GM21576 (cell line): ENCODE data around the gene KANSL3.
"Not testable (repeated sequence)": the region's sequence is repeated elsewhere in the genome, so short reads cannot be mapped to it uniquely, and the experiment has no call there.

ENCODE experiments used
- ATAC-seq: cut with Tn5 transposase; IDR thresholded peaks from one replicate; pipeline ENCODE4 v1.9.1; 2021; ENCODE audit warnings: mild to moderate bottlenecking, moderate library complexity; ENCODE audit not compliant: unreplicated experiment

The KANSL3 gene

DNA sequence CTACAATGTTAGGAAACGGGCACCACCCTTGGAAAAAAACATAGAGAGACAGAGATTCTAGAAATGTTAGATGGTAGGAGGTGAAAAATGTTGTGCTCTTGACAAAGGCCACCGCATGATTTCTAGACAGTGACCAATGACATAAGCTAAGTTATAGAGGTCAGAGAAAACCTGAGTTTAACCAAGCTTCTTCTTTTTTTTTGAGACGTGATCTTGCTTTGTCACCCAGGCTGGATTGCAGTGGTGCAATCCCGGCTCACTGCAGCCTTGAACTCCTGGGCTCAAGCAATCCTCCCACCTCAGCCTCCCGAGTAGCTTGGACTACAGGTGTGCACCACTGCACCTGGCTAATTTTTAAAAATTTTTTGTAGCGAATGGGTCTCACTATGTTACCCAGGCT is 17.4 kb upstream of the KANSL3 start:
- no peak for ATAC-seq

DNA sequence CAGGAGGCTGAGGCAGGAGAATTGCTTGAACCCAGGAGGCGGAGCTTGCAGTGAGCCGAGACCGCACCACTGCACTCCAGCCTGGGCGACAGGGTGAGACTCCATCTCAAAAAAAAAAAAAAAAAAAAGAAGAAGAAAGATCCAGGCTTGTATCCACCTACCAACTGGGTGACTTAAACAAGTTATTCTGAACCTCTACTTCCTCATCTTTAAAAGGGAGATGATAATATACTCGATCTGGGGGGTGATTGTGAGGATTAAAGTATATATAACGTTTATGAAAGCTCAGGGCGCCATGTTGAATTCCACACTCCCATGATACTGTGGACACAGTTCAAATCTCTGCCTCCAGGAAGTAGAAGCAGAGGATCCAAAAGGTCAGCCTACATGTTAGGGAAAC is 16.7 kb upstream of the KANSL3 start:
- ATAC-seq: not testable (repeated sequence)

DNA sequence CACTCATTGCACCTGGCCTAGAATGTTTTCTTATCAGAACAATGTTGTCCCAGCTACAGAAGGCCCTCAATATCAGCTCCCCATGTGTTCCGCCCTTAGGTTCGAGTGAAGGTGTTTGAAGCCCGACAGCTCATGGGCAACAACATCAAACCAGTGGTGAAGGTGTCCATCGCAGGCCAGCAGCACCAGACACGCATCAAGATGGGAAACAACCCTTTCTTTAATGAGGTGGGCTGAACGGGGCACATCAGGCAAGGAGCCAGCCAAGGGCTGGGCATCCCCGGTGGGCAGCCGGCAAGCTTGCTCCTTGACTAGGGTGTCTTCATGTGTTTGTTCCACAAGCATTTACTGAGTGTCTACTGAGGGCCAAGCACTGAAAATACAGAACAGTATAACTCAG is 13.7 kb upstream of the KANSL3 start:
- no peak for ATAC-seq

DNA sequence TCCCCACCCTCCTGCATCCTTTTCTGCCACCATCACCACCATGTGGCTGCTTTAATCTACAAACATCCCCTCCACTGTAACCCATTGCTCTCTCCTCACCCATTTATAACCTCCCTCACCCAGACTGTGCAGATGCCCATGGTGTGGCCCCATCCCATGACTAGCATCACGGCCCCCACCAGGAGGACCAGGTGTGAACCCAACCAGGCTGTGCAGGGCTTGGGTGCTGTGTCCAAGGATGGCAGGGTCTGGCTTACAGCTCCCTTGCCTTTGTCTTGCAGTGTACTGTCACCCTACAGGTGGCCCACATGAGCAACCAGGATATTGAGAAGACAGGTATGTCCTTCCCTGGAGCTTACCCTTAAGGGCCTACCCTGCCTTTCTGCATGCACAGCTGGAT is 11.2 kb upstream of the KANSL3 start:
- ATAC-seq: no peak

DNA sequence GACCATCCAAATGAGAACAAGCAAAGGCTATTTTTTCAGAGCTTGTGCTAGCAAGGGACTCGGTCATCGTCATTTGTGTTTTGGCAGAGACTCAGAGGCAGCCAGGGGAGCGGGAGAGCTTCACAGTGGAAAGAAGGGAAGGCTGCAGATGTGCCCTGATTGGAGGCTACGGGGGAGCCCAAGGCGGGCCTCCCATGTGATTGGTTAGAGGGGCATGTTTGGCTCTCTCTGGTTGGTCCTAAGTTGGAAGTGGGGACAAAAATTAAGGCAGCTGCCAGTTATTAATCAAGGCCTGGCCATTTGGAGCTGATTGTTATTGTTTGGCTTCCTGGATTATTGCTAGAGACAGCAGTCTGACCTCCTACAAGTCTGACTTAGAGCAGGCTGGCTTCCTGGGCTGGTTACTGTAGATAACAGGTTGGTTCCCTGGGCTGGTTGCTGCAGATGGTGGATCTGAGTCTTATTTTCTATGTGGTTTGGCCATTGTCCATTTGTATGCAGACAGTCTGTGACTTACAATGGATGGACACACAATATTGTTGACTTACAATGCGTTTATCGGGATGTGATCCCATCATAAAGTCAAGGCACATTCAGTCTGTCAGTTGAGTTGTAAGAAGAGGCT is 10.3 kb upstream of the KANSL3 start:
- no peak for ATAC-seq

DNA sequence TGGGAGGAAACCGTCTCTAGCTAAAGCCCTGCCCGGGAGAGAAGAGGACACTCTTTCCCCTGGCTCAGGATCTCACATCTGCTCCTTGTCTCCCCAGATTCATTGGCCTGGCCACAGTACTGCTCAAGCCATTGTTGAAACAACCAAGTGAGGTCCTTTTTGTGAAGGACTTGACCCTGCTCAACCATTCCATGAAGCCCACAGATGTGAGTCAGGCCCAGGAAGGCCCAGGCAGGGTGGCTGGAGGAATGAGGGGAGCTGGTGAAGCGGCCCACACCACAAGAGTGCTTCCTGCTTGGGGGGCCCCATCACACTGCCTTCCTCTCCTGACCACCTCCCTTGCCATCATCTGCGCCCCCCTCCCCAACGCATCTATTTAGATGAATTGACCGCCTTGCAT is 9.6 kb upstream of the KANSL3 start:
- no peak for ATAC-seq

DNA sequence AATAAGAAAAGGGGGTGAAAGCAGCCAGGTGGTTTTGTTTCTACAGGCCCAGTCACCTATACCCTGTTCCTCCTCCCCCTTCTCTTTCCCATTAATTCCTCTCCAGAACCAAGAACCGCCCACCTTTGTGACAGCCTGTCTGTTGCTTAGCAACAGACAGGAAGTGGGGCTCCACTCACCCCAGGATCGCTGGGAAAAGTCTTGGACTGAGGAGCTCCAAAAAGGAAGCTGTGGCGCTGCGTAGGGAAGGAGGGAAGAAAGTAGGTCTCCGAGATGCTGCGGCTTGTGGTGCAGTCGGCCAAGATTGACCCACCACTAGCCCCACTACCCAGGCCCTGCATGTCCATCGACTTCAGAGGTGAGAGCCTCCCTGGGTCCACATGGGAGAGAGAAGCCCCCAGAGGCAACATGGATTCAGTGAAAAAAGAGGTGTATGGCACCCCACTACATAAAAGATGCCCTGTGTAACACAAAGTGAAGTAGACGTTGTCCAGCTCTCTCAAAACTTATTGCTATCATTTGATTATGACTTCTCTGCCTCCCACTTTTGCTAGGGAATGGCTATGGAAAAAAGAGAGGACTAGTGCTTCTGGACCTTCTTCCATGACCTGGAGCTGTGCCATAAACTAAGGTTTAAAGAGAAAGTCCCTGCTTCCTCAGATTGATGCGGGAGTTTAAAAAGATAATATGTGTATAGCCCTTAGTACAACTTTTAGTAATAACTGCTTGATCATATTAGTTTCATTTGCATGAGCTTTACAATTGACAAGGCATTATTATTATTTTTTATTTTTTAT is 4.7 kb upstream of the KANSL3 start, which contains the start of gene FER1L5:
Gene FER1L5 (plus strand): TSS at position 201 of the 797 bp plus-strand sequence. CDS start 73 bp downstream, at position 274.
- ATAC-seq: no peak

DNA sequence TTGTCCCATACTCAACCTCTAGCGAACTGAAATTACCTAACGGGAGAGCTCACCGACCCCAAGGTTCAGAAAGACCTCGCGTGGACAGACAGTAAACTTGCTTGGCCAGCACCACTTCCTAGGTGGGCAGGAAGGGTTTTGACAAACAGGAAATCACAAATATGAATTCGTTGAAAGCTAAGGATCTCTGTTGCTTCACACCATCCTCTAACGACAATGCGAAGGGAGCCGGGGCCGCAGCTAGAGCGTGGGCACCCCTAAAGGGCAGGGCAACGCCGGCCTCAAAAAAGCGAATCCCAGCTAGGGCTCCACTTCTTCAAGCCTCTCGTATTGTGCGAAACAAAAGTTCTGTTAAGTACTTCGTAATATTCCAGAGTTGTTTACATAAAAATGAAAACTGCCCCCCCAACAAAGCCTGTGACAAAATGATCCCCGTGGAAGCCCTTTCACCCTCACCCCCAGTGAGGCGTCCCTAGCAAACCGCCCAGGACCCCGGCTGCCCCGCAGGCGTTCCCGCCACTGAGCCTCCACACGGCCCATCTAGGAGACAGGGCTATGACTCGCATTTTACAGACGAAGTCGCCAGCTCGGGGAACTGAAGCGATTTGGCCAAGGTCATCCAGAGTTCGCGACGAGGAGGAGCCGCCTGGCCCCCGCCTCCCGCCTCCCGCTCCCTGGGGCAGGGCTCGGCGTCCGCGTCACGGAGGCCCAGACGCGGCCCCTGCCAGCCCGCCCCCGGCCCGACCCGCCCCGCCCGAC is 548 bp downstream of the KANSL3 start:
- ATAC-seq: peak; percentile 66

DNA sequence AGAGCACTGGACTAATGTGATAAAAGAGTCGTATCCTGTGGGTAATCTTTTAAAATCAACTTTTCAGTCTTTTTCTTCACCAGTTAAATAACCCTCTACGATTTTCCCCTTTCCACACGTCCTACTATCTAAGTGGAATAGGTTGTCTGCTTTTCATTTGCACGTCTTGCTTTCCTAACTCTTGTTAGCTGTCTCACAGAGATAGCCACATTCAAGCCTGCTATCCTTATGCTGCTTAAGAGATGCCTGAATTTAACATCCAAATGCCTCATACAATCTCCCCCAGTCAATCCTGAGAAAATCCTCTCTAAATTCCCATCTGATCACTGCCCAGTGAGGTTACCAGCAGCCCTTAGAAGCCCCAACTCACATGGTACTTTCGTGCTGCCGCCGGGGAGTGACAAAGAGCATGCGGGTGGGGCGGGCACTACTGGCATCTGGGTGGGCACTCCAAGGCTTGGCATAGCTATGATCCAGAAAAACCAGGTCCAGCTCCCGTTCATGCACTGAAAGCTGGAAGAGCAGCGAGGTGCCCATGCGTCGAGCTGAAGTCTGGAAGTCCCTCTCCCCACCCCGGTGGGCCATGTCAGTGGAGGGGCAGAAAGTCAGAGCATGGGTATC is 1.5 kb downstream of the KANSL3 start:
- ATAC-seq: no peak

DNA sequence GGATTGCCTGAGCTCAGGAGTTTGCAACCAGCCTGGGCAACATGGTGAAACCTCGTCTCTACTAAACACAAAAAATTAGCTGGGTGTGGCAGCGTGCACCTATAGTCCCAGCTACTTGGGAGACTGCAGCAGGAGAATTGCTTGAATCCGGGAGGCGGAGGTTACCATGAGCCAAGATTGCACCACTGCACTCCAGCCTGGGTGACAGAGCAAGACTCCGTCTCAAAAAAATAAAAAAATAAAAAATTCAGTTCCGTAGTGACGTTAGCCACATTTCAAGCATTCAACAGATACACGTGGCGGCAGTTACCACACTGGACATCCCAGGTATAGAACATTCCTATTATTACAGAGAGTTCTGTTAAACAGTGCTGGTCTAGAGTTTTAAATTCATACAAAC is 4.5 kb downstream of the KANSL3 start:
- ATAC-seq: no peak

DNA sequence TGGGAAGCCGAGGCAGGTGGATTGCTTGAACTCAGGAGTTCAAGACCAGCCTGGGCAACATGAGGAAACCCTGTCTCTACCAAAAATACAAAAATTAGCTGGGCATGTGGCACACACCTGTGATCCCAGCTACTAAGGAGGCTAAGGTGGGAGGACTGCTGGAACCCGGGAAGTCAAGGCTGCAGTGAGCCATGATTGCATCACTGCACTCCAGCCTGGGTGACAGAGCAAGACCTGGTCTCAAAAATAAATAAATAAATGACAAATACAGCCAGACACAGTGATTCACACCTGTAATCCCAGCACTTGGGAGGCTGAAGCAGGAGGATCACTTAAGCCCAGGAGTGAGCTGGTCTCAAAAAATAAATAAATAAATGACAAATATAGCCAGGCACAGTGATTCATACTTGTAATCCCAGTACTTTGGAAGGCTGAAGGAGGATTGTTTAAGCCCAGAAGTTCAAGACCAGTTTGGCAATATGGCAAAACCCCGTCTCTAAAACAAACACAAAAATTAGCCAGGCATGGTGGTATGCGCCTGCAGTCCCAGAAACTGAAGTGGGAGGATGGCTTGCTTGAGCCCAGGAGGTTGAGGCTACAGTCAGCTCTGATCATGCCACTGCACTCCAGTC is 6.2 kb downstream of the KANSL3 start:
- ATAC-seq: no peak

DNA sequence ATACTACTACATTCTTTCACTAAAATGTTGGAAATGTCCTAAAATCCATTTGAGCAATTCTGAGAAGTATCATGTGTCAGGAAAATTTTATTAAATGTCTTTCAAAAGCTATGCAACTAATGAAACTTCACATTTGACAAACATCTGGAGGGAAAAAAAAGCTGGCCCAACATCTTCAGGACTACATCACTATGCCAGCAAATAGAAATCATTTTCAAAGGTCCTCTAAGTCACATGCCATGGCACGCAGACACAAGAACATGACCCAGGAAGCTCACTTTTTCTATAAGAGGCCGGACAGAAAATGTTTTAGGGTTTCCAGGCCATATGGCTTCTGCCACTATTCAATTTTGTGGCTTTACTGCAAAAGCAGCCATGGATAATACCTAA is 11.6 kb downstream of the KANSL3 start:
- ATAC-seq: no peak

DNA sequence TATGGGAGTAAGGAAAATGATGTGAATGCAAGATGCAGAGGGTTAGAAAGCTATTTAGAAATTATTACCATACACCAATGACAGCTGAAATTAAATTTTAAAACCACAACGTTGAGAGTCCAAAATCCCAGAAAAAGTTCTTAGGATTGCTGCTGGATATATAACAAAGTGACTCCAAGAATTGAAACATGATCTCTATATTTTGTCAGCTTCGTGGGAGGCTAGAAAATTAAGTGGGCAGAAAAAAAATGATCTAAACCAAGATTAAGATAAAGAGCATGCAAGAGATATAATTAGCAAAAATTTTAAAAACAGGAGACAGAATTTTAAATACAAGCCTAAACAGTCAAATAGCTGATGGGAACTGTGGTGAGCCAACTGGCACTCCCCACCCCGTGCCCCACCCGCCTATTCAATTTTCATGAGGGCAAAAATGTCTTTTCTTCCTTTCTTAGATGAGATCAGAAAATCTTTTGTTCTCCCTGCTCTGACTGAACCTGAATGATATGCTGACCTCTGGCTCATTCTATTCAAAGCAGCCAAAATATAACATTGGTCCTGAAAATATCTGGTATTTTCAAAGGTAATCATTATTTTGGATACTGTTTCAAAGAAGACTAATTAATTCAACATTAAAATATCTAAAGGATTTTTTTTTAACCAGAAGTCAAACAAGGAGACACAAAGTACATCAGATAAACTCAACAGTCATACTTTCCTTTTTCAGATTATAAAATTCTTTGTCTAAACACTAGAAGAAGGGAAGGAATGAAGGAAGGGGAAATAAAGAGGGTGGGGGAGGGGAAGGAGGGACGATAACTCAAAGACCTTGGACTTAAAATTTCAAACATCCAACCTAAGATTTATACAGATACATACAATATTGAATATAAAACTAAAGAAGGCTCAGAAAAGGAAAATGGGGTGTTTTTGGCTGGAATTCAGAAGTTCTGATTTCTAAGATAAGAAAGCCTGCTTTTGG is 12.2 kb downstream of the KANSL3 start:
- no peak for ATAC-seq

DNA sequence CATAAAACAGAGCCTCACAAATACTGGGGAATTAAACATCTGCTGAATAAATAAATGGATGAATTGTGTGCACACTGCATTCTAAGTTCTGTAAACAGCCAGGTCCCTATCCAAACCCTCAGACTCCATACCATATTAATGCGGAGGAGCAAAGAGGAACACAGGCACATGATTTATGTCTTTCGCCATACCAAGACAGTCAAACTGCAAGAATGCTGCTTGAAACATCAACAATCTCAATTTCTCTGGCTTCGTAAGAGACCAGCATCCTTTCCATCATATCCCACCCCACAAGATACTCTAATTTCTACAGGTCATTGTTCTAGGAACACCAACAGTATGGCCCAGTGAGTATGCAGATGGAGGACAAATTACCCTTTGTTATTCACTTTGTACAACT is 15.0 kb downstream of the KANSL3 start:
- ATAC-seq: no peak

DNA sequence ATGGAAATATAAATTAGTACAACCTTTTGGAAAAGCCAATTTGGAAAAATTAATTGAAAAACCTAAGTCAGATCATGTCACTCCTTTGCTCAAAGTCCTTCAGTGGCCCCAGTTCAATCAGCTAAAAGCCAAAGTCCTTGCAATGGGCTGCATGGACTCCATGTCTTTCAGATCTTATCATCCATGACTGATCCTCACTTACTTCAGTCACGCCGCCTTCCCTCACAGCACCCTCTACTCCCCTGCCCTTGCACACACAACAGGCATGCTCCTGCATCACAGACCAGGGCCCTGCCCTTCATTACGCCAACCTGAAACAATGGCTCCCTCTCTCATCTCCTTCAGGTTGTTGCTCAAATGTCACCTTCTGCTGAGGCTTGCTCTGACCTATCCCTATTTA is 15.6 kb downstream of the KANSL3 start:
- no peak for ATAC-seq

DNA sequence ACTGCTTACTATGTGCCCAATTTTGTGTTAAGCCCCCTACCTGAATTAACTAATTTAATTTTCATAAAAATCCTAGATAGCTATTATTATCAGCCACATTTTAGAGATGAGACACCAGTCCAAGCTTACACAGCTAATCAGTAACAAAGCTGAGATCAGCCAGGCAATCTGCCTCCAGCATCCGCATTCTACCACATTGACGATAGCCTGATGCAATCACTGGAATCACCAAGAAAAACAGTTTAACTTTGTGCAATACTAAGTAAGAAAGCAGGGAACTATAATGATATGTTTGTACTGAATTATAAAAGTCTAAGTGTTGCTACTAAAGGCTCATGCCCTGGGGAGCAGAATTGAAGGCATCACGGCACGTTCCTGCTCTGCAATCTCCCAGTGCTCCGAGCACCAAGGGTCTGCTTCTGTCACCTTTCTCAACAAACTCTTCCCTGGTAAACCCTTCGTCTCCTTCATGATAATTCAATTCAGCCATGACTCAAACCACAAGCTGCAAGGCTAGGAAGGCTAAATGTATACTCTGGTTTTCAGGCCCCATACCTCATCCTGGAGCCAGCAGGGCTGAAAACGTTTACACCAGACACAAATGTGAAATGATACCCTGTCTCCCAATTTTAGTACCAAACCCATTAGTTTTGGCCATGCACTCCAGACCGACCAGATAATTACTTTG is 19.4 kb downstream of the KANSL3 start:
- ATAC-seq: no peak

DNA sequence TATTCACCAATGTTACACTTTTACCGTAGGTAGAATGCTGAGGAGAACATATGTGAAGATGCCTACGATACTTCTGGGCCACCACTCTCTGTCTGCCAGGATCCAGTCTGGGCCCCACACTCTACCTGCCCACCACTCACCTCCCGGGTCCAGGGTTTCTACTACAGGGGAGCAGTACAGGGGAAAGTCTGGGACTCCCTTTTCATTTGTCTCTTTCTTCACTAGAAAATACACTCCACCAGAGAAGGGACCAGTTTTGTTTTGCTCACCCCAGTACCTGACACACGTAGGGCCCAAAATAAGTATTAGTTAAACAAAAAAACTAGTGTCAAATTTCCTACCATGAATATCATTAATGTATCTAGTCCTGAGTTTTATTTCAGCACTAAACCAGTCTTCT is 21.1 kb downstream of the KANSL3 start:
- ATAC-seq: no peak

DNA sequence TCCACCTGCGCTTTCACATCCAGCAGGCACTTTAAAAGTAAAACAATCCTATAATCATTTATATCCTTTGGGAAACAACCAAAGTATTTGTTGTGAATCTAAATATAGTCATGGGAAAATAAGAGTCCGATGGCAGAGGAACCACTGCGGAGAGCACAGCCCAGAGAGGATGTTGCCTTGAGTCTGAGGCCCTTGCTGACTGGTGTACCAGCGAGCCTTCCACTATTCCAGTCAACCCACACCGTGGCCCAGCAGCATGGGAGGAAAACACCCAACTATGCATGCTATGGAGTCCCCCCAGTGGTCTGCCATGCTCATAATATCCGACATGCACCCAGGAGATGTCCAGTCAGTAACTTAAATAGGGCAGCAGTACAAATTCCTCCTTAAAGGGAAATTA is 21.6 kb downstream of the KANSL3 start:
- no peak for ATAC-seq

DNA sequence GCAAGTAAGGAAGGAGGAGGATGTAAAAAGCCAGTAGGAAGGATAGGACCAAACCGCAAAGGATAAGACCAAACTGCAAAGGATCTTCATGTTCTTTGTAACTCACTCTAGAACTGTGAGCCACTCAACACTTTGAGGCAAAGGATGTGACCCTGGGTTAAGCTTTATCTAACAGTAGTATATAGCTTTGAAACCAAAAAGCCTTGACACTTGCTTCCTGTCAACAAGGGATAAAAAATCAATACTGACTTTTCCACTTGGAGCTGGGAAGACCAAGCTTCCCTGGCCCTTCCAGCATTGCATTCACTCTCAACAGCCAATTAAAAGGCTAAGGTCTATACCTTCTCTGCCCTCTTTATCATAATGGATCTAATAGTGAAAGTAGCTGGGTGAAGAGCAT is 22.0 kb downstream of the KANSL3 start:
- ATAC-seq: no peak
